SIG-M5 (cell line): ENCODE measurements around the gene SNAI1.
"Not testable (repeated sequence)": the region's sequence is repeated elsewhere in the genome, so short reads cannot be mapped to it uniquely, and the experiment has no call there.

ENCODE experiments used
- DNase-seq: peaks from one replicate; lab custom pipeline; 2025; lab: John Stamatoyannopoulos, UW

Gene SNAI1

GRCh38 chr20:49987015-49987867, 4.5 kb downstream of the SNAI1 start:
- DNase-seq = no peak

- DNase-seq = no peak
These were observed 5.3 kb downstream of the SNAI1 start for GRCh38 chr20:49987868-49988690.

- DNase-seq = no peak
These were observed 6.7 kb downstream of the SNAI1 start for GRCh38 chr20:49989234-49990065.

- DNase-seq = no peak
These were observed 7.5 kb downstream of the SNAI1 start for GRCh38 chr20:49990271-49990720.

- DNase-seq = peak; percentile 69
These were observed 10.5 kb downstream of the SNAI1 start for GRCh38 chr20:49993301-49993751.

GRCh38 chr20:49995586-49995985, 12.8 kb downstream of the SNAI1 start:
- no peak for DNase-seq

GRCh38 chr20:49998478-49999188, 15.9 kb downstream of the SNAI1 start:
- DNase-seq = not testable (repeated sequence)

- no peak for DNase-seq
These were observed 16.5 kb downstream of the SNAI1 start for GRCh38 chr20:49999329-49999728.

- DNase-seq = not testable (repeated sequence)
These were observed 17.9 kb downstream of the SNAI1 start for GRCh38 chr20:50000548-50001222.

GRCh38 chr20:50001784-50002311, 19.1 kb downstream of the SNAI1 start:
- no peak for DNase-seq

- DNase-seq = peak; percentile 99
These were observed 20.5 kb downstream of the SNAI1 start for GRCh38 chr20:50003253-50003656.

- no peak for DNase-seq
These were observed 21.4 kb downstream of the SNAI1 start for GRCh38 chr20:50004229-50004628.

- DNase-seq = no peak
These were observed 22.7 kb downstream of the SNAI1 start for GRCh38 chr20:50005471-50005981.

- DNase-seq = no peak
These were observed 24.6 kb downstream of the SNAI1 start for GRCh38 chr20:50007369-50007768.

- DNase-seq = no peak
These were observed 25.2 kb downstream of the SNAI1 start for GRCh38 chr20:50008007-50008406.

GRCh38 chr20:50009521-50010454, 27.0 kb downstream of the SNAI1 start:
- DNase-seq = no peak

GRCh38 chr20:50011597-50011996, 28.8 kb downstream of the SNAI1 start:
- DNase-seq = not testable (repeated sequence)

- no peak for DNase-seq
These were observed 29.8 kb downstream of the SNAI1 start for GRCh38 chr20:50012282-50013263.
